B cell (primary cell): ENCODE results near the gene DHRS7. TPM values are rescaled to one million over a fixed set of nuclear protein-coding genes. Genes with fewer than 3 reads are reported as not detected.

Source experiments
- ATAC-seq: fragments of 200-7000 bp; cut with Tn5 transposase; one replicate; pipeline ENCODE4 v1.10.0; 2021; ENCODE audit warnings: low read depth, mild to moderate bottlenecking, moderate number of reproducible peaks, moderate library complexity
- CTCF ChIA-PET: fragments of 350-600 bp; sonication (Branson Sonifier 250); formaldehyde crosslinking; loops from one replicate; lab custom pipeline; 2021; ENCODE audit warnings: antibody characterized with exemption, inconsistent platforms; lab: Charles Lee
- POLR2A ChIA-PET: fragments of 350-600 bp; sonication (Branson Sonifier 250); formaldehyde crosslinking; loops from one replicate; lab custom pipeline; 2021; ENCODE audit warnings: antibody characterized with exemption; lab: Charles Lee
- DNase-seq: peaks from one replicate; pipeline ENCODE4 v3.0.0; 2013
- H2AFZ ChIP-seq: 2 replicates; pipeline ENCODE4 v1.6.1; 2012; ENCODE audit warnings: mild to moderate bottlenecking, low read depth, low read length; ENCODE audit not compliant: insufficient read depth, poor library complexity, severe bottlenecking
- H3K27ac ChIP-seq, 2 donors: 1 replicate in 1 of 2; 2 replicates in 1 of 2; pipeline ENCODE4 v1.5.1; 2012 to 2013; ENCODE audit warnings: low read length in 2 of 2, mild to moderate bottlenecking in 2 of 2, moderate library complexity in 1 of 2
- H3K27me3 ChIP-seq, 4 experiments: fragments of 200-600 bp in 1 of 4; sonication (generic) in 1 of 4; replicated peaks in 1 of 4; 1 replicate in 2 of 4; 2 replicates in 2 of 4; pipeline versions ENCODE4 v1.6.1 to v1.7.0; 2013 to 2016; ENCODE audit warnings: low read length in 3 of 4, mild to moderate bottlenecking in 2 of 4, mixed read lengths in 1 of 4, moderate library complexity in 1 of 4; ENCODE audit not compliant: insufficient read depth in 4 of 4, control insufficient read depth in 3 of 4; ENCODE audit errors: control extremely low read depth in 1 of 4
- H3K36me3 ChIP-seq, 2 experiments: replicated peaks in 1 of 2; 1 replicate in 1 of 2; 2 replicates in 1 of 2; pipeline versions ENCODE4 v1.6.1 to v1.7.1; 2013; ENCODE audit warnings: low read length in 1 of 2; ENCODE audit not compliant: insufficient read depth in 2 of 2, control insufficient read depth in 1 of 2; ENCODE audit errors: control extremely low read depth in 1 of 2, extremely low read depth in 1 of 2
- H3K4me1 ChIP-seq, 2 donors: fragments of 200-600 bp in 1 of 2; sonication (generic) in 1 of 2; 1 replicate in 1 of 2; 2 replicates in 1 of 2; pipeline versions ENCODE4 v1.5.1 to v1.6.1; 2013 to 2017; ENCODE audit warnings: low read length in 2 of 2; ENCODE audit not compliant: control insufficient read depth in 2 of 2, insufficient read depth in 2 of 2
- H3K4me2 ChIP-seq: replicated peaks from 2 replicates; pipeline ENCODE3; 2012; ENCODE audit warnings: mild to moderate bottlenecking, low read depth, low read length; ENCODE audit not compliant: poor library complexity, severe bottlenecking
- H3K4me3 ChIP-seq, 5 experiments: fragments of 200-600 bp in 1 of 5; sonication (generic) in 1 of 5; 1 replicate in 3 of 5; 2 replicates in 2 of 5; pipeline versions ENCODE4 v1.5.1 to v1.7.0; 2011 to 2016; ENCODE audit warnings: low read length in 4 of 5, mild to moderate bottlenecking in 4 of 5, low read depth in 2 of 5, control low read depth in 1 of 5, moderate library complexity in 1 of 5; ENCODE audit not compliant: insufficient read depth in 1 of 5; ENCODE audit errors: control extremely low read depth in 1 of 5, extremely low read depth in 1 of 5
- H3K79me2 ChIP-seq: fragments of 200-600 bp; sonication (generic); one replicate; pipeline ENCODE4 v1.6.0; 2016; ENCODE audit warnings: low read length; ENCODE audit not compliant: control insufficient read depth, insufficient read depth
- H3K9ac ChIP-seq: fragments of 200-600 bp; sonication (generic); 2 replicates; pipeline ENCODE4 v1.6.1; 2017; ENCODE audit warnings: mild to moderate bottlenecking, low read length, moderate library complexity
- H3K9me3 ChIP-seq, 3 donors: one replicate each; pipeline versions ENCODE4 v1.6.1 to v1.7.1; 2013; ENCODE audit warnings: low read length in 2 of 3; ENCODE audit not compliant: control insufficient read depth in 2 of 3, insufficient read depth in 1 of 3; ENCODE audit errors: control extremely low read depth in 1 of 3
- H4K20me1 ChIP-seq: 2 replicates; pipeline ENCODE4 v1.6.0; 2012; ENCODE audit warnings: mild to moderate bottlenecking, low read length; ENCODE audit not compliant: insufficient read depth, control insufficient read depth, poor library complexity, severe bottlenecking
- H3K27ac Mint-ChIP-seq: one replicate; pipeline ENCODE4 v1.8.0; 2021; ENCODE audit warnings: mixed read lengths
- H3K27me3 Mint-ChIP-seq: one replicate; pipeline ENCODE4 v1.8.0; 2021; ENCODE audit warnings: mixed read lengths
- H3K4me1 Mint-ChIP-seq: one replicate; pipeline ENCODE4 v1.8.0; 2021; ENCODE audit warnings: mixed read lengths
- H3K4me3 Mint-ChIP-seq: one replicate; pipeline ENCODE4 v1.8.0; 2021; ENCODE audit warnings: mixed read lengths
- H3K9me3 Mint-ChIP-seq: one replicate; pipeline ENCODE4 v1.8.0; 2022; ENCODE audit warnings: mixed read lengths; ENCODE audit not compliant: insufficient read depth
- EZH2 ChIP-seq: IDR thresholded peaks from 2 replicates; pipeline ENCODE4 v1.6.1; 2012; ENCODE audit warnings: borderline replicate concordance, low read depth, mild to moderate bottlenecking, moderate library complexity, low read length; ENCODE audit not compliant: insufficient read depth, poor library complexity, severe bottlenecking
- WGBS: methylation state at CpG from one replicate; pipeline ENCODE4 v1.1.5; 2013; ENCODE audit warnings: missing lambda C conversion rate; ENCODE audit not compliant: insufficient coverage; 5-methylcytosine and 5-hydroxymethylcytosine counted together
- intact Hi-C: fragments of 100-400 bp; cut with micrococcal nuclease; formaldehyde crosslinking; loops from one replicate; pipeline ENCODE4 v1.10.0; 2022
- polyA plus RNA-seq: library from polyadenylated mRNA; depleted of rRNA; stranded (reverse); fragments of >200 nt; gene quantifications from 2 replicates; pipeline ENCODE4 v1.2.3, GENCODE V29; 2012
- total RNA-seq, 2 donors: library from RNA; stranded (reverse); fragments of 120-200 nt in 1 of 2; gene quantifications; 1 replicate in 1 of 2; 2 replicates in 1 of 2; pipeline versions ENCODE4 v1.2.3 to v1.2.4, GENCODE V29; 2013 to 2022
- TF ChIP-seq, protein P1 (sequence below): fragments of 200-600 bp; IDR thresholded peaks from one replicate; pipeline ENCODE4 v1.8.0; 2022; ENCODE audit warnings: antibody characterized with exemption, mild to moderate bottlenecking

Gene DHRS7
- total and polyA plus RNA-seq, 2 donors (not counting 1 experiment from before 2014, with no cell fraction given), result 25.0 to 47.5 TPM

DNA sequence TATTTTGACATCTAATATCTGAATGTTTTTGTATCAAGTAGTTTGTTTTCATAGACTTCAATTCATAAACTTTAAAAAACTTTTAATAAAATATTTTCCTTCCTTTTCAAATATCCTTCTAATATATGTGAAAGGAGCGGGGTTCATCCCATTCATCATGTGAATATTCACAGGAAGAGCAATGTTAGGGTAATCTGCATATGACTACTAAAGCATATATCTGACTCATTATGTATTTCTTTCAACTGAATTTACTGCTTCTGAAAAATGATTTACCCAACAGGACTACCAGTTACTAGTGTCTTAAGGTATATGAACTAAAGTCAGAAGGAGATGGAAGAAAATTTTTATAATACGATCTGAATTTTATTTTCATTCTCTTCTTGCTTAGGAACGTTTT, 30.5 kb downstream of the DHRS7 start:
- Histone ChIP-seq H3K27me3 (no peaks in the 10 kb centered on the region), H3K4me1 (no peaks in the 10 kb centered on the region), H4K20me1 (no peaks in the 10 kb centered on the region), H3K36me3 (peaks cover 0 to 1% of the 10 kb centered on the region in 2 experiments), H3K27ac (no peak overlapping the region), H2AFZ (no peak overlapping the region), H3K79me2 (no peaks in the 10 kb centered on the region), H3K4me2 (no peak overlapping the region), H3K9ac (no peak overlapping the region), H3K4me3 (no peak overlapping the region), H3K9me3 (no peaks in the 10 kb centered on the region)
- DNase-seq (no peak), ATAC-seq (no peak)
- H3K4me1 Mint-ChIP-seq, result no peaks in the 10 kb centered on the region
- CTCF ChIA-PET, result no interaction called here
- intact Hi-C loops, result no loop called here
- H3K27me3 Mint-ChIP-seq, result no peaks in the 10 kb centered on the region
- WGBS, result no CpG with 5 or more reads among the region's 3 CpGs
- H3K9me3 Mint-ChIP-seq, result no peaks in the 10 kb centered on the region
- no peak overlapping the region for H3K27ac Mint-ChIP-seq
- TF ChIP-seq, protein P1, sequence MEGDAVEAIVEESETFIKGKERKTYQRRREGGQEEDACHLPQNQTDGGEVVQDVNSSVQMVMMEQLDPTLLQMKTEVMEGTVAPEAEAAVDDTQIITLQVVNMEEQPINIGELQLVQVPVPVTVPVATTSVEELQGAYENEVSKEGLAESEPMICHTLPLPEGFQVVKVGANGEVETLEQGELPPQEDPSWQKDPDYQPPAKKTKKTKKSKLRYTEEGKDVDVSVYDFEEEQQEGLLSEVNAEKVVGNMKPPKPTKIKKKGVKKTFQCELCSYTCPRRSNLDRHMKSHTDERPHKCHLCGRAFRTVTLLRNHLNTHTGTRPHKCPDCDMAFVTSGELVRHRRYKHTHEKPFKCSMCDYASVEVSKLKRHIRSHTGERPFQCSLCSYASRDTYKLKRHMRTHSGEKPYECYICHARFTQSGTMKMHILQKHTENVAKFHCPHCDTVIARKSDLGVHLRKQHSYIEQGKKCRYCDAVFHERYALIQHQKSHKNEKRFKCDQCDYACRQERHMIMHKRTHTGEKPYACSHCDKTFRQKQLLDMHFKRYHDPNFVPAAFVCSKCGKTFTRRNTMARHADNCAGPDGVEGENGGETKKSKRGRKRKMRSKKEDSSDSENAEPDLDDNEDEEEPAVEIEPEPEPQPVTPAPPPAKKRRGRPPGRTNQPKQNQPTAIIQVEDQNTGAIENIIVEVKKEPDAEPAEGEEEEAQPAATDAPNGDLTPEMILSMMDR, result no peak
- TF ChIP-seq EZH2, result no peak
- no peak overlapping the region for H3K4me3 Mint-ChIP-seq
- POLR2A ChIA-PET, result no interaction called here

DNA sequence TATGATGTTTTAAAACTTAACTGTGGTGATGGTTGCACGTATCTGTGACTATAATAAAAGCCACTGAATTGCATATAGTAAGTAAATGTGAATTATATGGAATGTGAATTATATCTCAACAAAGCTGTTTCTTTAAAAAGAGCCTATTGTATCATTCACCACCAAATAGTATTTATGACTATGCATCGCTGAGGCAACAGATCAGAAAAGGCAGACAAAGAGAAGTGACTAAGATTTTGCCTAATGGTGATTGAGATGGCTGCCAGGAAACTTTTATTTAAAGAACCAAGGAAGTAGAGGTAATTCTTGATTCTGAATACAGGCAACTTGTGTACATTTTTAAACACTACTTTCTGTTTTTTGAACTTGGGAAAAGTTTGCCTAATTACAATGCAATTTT, 31.7 kb downstream of the DHRS7 start:
- no peaks in the 10 kb centered on the region for H3K4me1 Mint-ChIP-seq
- TF ChIP-seq, protein P1, result no peak
- TF ChIP-seq EZH2, result no peak

More for the DNA sequence above, 31.7 kb downstream of the DHRS7 start:
- Histone ChIP-seq H3K27me3 (no peaks in the 10 kb centered on the region), H2AFZ (no peak overlapping the region), H3K36me3 (peaks cover 0 to 1% of the 10 kb centered on the region in 2 experiments), H3K27ac (no peak overlapping the region), H3K4me2 (no peak overlapping the region), H3K79me2 (no peaks in the 10 kb centered on the region), H3K9ac (no peak overlapping the region), H3K4me1 (no peaks in the 10 kb centered on the region), H4K20me1 (no peaks in the 10 kb centered on the region), H3K4me3 (no peak overlapping the region), H3K9me3 (no peaks in the 10 kb centered on the region)
- no peaks in the 10 kb centered on the region for H3K9me3 Mint-ChIP-seq
- H3K27ac Mint-ChIP-seq, result no peak overlapping the region
- no peaks in the 10 kb centered on the region for H3K27me3 Mint-ChIP-seq
- CTCF ChIA-PET, result no interaction called here
- H3K4me3 Mint-ChIP-seq, result no peak overlapping the region
- WGBS, result 100% methylated on average over 1 of the region's 2 CpGs
- intact Hi-C loops, result no loop called here
- POLR2A ChIA-PET, result no interaction called here
- no peak for DNase-seq
- ATAC-seq, result no peak
